GM18502 (cell line): ENCODE measurements around the gene OR3A2.
"Not testable (repeated sequence)": the region's sequence is repeated elsewhere in the genome, so short reads cannot be mapped to it uniquely, and the experiment has no call there.

ENCODE experiments used
- ATAC-seq: cut with Tn5 transposase; IDR thresholded peaks from one replicate; pipeline ENCODE4 v1.9.1; 2021; ENCODE audit warnings: mild to moderate bottlenecking; ENCODE audit not compliant: unreplicated experiment, poor library complexity

Gene OR3A2

DNA sequence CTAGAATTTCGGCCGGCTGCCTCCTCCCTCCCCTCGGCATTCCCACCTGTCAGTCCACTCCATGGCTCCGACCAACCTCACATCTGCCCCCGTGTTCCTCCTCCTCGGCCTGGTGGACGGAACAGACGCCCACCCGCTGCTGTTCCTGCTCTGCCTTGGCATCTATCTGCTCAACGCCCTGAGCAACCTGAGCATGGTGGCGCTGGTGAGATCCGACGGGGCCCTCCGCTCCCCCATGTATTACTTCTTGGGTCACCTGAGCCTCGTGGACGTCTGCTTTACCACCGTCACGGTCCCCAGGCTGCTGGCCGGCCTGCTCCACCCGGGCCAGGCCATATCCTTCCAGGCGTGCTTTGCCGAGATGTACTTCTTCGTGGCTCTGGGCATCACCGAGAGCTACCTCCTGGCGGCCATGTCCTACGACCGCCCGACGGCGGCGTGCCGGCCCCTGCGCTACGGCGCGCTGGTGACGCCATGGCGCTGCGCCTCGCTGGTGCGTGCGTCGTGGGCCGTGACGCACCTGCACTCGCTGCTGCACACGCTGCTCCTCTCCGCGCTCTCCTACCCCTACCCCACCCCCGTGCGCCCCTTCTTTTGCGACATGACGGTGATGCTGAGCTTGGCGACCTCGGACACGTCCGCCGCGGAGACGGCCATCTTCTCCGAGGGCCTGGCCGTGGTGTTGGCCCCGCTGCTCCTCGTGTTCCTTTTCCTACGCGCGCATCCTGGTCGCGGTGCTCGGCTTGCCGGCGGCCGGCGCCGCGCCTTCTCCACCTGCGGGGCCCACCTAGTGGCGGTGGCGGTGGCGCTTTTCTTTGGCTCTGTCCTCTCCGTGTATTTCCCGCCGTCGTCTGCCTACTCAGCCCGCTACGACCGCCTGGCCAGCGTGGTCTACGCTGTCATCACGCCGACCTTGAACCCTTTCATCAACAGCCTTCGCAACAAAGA is at the start of gene OR3A2:
Gene OR3A2 (minus strand): TSS at position 440 of the 948 bp plus-strand sequence.
- no peak for ATAC-seq

DNA sequence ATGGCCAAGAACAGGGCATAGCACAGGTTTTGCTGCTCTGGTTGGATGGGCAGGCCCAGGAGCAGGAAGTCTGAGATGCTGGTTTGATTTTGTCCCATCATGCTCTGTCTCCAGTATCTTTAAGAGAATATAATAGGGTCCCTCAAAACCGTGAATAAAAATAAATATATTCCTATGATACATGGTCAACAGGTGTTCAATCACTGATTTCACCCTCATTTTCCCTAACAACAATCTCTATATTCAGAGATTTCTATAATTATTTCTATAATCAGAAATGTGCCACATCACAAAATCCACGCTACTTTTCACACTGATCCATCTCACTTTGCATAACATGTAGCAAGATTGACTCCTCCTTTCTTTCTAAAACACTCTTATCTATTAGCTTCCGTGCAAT is 47.6 kb upstream of the OR3A2 start, which contains the start of gene OR1E2:
Gene OR1E2 (minus strand): TSS at position 101 of the 400 bp plus-strand sequence. CDS start 0 bp downstream, at position 101.
- ATAC-seq, result no peak

DNA sequence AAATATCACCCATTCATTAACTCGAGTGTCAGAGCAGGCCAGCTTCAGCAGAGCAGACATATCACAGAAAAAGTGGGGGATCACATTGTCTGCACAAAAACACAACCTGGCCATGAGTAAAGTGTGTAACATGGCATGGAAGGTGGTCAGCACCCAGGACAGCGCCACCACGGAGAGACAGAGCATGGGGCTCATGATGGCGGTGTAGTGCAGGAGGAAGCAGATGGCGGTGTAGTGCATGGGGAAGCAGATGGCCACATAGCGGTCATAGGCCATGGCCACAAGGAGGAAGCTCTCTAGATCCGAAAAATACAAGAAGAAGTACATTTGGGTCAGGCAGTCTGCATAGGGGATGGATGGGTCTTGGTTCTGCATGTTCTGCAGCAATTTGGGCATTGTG is 47.1 kb upstream of the OR3A2 start:
- ATAC-seq, result not testable (repeated sequence)

DNA sequence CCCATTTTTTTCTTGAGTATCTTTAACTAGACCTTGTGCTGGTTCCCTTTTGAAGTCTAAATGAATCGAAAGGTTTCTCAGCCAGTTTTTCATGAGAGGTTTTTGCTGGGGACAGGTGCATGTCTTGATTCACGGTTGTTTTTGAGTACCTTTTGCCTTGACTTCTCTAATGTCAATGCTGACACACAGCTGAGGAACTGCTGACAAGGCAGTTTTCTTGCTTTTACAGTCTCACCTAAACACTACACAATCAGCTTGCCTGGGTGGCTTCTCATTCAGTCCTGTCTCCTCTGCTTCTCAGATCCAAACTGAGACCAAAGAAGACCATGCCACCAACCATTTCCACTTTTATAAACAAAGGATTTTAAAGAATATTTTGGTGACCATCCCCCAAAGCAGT is 32.1 kb upstream of the OR3A2 start:
- no peak for ATAC-seq

DNA sequence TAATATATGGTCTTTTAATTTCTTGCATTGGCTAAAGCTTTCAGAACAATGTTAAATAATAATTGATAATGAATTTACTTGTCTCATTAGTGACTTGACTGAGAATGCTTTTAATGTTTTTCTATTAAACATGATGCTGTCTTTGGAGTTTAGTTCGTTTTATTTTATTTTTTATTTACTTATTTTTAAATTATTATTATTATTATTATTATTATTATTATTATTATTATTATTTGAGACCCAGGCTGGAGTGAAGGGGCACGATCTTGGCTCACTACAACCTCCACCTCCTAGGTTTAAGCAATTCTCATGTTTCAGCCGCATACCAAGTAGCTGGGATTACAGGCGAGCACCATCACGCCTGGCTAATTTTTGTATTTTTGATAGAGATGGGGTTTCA is 29.5 kb upstream of the OR3A2 start:
- no peak for ATAC-seq

DNA sequence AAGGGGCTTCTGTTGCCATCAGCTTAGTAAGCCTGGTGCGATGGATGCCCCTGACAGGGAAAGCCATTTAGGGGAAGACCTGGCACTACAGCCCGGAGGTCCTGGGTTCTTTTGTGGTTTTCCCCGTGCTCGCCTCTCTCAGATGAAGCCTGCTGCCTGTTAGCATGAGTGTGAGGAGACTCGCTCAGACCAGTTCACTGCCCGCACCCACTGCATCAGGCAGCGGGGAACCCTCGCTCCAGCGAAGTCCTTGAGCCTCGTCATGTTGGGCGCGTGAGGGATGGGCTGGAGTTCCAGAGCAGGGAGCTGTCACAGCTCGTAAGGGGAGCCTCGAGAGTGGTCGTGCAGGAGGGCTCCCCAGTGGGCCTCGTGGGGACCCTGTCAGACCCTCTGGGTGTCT is 26.1 kb upstream of the OR3A2 start:
- not testable (repeated sequence) for ATAC-seq

DNA sequence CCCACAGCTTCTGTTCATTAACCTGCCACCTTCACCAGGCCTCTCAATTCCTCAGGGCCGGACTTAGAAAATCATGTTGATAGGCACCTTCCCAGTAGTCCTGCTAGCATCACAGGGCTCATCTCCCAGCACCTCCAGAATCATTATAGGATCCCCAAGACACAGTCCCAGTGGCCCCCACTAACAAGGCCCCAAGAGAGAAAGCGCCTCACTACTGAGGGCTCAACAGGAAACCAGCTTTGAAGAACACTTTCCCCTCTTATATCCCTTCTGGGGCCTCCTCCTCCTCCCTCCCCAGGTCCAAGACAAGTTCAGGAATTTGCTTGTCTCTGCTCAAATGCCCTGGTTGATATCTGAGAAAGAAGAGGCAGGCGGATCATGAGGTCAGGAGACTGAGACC is 25.0 kb upstream of the OR3A2 start, which contains the start of gene OR3A3:
Gene OR3A3 (plus strand): TSS at position 301 of the 400 bp plus-strand sequence.
- ATAC-seq, result no peak

DNA sequence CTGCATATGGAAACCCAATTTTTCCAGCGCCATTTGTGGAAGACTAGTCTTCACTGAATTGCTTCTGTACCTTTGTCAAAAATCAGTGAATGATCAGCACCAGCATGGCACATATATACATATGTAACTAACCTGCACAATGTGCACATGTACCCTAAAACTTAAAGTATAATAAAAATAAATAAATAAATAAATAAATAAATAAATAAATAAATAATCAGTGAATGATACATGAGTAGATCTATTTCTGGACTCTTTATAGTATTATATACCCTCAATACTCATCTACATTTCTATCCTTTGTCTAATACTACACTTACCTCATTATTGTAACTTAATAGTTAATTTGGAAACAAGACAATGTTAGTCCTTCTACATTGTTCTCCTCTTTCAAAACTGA is 17.7 kb upstream of the OR3A2 start:
- not testable (repeated sequence) for ATAC-seq

DNA sequence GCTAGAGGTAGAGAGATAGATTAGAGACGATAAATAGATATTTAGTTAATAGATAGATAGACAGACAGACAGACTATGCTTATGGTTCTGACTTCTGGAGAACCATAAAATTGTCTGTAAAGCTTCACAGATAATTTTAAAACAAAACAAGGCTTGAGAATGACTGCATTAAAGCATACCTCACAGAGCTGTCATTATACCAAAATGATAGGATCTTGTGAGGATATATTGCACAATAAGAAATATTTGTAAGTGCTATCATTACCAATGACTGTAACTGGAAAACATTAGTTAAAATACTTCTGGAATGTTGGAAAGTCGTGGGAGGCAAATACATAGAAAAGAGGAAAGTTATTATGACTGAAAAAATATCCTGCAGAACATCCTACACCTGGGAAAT is 15.7 kb upstream of the OR3A2 start:
- no peak for ATAC-seq

DNA sequence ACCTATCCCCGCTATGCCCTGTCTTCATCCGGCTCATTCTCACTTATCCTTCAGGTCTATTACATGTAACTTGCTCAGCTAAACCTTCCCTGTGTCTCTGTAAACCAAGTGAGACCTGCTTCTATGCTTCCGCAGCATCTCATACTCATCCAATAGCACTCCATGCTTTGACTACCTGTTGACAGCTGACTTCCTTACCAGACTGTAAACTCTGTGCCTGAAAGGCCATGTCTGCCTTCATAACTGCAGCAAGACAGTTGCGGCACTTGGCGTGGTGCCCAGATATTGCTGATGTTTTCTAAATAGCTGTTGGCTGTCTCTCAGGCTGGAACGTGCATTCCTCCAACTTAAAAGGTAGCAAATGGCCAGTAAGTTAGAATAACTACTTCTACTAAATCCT is 13.9 kb upstream of the OR3A2 start:
- ATAC-seq, result no peak

DNA sequence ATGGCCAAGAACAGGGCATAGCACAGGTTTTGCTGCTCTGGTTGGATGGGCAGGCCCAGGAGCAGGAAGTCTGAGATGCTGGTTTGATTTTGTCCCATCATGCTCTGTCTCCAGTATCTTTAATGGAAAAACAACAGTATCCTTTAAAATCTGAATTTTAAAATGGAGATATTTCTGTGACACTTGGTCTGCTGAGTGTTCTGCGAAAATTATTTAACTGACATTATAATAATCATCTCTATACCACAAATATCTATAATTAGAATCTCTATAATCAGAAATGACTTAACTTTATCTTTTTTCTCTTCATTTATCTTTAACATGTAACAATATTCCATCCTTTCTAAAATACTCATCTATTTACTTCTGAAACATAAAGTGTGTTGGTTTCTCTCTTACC is 12.2 kb upstream of the OR3A2 start, which contains the start of gene OR1E1:
Gene OR1E1 (minus strand): TSS at position 101 of the 400 bp plus-strand sequence. CDS start 0 bp downstream, at position 101.
- no peak for ATAC-seq

DNA sequence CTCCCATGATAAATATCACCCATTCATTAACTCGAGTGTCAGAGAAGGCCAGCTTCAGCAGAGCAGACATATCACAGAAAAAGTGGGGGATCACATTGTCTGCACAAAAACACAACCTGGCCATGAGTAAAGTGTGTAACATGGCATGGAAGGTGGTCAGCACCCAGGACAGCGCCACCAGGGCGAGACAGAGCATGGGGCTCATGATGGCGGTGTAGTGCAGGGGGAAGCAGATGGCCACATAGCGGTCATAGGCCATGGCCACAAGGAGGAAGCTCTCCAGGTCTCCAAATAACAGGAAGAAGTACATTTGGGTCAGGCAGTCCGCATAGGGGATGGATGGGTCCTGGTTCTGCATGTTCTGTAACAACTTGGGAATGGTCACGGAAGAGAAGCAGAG is 11.7 kb upstream of the OR3A2 start:
- not testable (repeated sequence) for ATAC-seq

DNA sequence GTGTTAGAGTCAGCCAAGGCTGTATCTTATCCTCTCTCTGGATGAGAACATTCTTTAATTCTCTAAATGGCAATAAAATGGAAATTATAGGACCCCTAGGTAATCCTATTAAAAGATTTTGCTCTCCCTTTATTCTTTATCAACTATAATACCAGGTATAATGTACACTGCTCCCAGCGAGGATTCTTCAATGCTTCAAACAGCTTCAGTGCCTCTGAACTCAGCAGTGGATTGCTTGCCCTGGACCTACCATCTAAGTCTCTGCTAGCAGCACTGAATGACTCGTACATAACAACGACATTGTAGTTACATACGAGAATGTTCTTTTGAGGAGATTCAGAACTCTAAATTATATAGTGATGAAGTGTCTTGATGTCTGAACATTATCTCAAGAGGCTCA is 3.7 kb upstream of the OR3A2 start:
- no peak for ATAC-seq

DNA sequence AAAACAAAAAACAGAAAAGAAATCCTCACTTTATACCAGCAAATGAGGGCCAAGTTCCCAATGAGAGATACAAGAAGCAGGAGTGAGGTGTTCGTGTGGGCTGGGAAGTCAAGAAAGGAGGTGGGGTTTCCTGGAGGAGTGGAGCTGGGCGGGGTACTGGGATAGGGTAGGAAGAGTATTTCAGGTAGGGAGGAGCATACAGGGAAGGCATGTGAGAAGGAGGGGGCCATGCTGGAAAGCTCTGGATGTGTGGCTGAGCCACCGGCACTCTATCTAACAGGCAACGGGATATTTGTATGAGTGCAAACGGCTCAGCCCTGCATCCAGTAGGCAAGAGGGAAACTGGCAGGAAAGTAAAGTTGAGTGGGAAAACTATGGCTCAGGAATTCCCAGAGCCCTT is 4.2 kb downstream of the OR3A2 start:
- no peak for ATAC-seq

DNA sequence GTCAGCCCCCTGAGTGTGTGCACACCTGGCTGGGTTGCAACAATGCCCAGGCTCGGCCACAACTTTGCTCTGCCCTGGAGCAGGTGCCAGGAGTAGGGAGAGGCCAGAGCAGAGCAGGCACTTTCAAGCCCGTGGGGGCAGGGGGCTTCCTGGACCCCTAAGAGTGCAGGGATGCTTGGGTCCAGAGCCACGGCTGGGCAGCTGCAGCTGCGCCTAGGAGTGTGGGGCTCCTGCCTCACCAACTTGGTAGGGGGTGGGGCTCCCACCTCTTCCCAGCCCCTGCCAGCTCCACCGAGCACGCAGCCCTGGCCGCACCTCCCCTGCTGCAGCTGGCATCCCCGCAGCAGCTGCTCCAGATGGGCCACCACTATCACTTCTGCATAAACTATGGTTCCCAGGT is 7.8 kb downstream of the OR3A2 start:
- no peak for ATAC-seq

DNA sequence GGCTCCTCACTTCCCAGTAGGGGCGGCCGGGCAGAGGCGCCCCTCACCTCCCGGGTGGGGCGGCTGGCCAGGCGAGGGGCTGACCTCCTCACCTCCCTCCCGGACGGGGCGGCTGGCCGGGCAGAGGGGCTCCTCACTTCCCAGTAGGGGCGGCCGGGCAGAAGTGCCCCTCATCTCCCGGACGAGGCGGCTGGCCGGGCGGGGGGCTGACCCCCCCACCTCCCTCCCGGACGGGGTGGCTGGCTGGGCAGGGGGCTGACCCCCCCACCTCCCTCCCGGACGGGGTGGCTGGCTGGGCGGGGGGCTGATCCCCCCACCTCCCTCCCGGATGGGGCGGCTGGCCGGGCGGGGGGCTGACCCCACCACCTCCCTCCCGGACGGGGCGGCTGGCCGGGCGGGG is 14.9 kb downstream of the OR3A2 start:
- ATAC-seq, result not testable (repeated sequence)

DNA sequence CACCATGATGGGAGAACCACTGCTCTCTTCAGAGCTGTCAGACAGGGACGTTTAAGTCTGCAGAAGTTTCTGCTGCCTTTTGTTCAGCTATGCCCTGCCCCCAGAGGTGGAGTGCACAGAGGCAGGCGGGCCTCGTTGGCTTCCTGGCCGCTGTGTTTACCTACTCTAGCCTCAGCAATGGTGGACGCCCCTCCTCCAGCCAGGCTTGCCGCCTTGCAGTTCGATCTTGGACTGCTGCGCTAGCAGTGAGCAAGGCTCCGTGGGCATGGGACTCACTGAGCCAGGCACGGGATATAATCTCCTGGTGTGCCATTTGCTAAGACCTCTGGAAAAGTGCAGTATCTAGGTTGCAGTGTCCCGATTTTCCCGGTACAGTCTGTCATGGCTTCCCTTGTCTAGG is 43.3 kb downstream of the OR3A2 start:
- not testable (repeated sequence) for ATAC-seq

DNA sequence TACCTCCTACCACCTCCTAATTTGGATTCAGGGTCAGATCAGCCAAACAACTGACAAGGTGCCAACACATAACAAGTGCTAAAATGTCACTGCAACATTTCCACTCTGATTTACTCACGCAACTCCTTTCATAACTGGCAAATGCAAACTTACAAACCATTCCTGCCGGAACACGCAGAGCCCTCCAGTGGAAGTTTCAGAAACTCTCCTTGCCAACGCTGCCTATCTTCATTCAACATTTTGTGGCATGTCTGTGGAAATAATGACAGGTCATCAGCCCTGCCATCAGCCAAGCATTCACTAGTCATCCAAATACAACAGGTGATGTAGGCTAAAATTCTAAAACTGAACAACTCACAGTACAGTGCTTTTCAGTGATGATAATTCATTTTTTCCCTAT is 50.2 kb downstream of the OR3A2 start:
- no peak for ATAC-seq

DNA sequence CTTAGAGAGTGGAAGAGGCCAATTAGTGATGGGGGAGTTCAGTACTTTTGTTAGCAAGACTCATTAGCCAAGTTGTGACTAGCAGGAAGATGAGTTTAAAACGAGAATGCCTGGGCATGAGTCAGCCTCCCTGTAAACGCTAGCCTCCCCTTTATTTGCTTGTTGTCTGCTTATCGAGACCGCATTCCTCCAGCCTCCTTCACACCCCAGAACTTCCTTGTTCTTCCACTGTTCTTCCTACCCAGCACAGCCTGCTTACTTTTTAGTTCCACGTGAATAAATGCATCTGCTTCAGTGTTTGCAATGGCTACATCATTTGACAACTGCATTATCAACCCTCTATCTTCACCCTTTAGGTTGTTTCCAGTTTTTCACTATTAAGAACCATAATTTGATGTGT is 67.8 kb downstream of the OR3A2 start:
- no peak for ATAC-seq

DNA sequence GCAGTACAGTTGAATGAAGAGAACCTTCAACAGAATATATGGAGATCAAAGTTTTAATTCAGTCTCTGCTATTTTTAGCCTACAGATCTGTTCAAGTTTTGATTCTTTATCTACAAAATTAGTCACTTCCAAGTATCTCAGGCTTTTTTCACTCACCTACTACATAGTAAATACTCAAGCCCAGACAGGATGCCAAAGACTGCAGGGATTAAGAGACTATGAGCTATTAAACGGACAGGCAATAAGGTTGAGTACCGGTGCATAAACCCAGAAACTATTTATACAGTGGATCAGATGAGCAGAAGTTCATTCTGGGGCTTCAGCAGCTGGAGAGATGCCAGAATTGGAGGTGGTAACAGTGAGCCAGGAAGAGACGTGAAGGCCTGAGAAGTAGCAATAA is 69.3 kb downstream of the OR3A2 start:
- ATAC-seq, result no peak

DNA sequence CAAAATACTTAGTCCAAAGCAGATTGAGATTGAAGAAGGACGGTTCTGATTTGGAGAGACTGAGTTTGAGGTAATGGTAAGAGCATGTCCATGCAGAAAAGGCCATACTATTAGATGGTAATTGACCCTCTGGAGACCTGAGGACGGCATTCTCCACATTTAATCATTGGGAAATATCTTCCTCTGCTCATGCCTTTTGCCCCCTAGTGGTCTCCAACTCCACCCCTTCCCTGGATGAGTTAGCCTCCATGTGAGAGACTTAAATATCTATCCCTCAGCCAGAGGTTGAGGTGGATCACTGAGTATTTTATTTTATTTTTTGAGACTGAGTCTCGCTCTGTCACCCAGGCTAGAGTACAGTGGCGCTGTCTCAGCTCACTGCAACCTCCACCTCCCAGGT is 77.5 kb downstream of the OR3A2 start:
- no peak for ATAC-seq

DNA sequence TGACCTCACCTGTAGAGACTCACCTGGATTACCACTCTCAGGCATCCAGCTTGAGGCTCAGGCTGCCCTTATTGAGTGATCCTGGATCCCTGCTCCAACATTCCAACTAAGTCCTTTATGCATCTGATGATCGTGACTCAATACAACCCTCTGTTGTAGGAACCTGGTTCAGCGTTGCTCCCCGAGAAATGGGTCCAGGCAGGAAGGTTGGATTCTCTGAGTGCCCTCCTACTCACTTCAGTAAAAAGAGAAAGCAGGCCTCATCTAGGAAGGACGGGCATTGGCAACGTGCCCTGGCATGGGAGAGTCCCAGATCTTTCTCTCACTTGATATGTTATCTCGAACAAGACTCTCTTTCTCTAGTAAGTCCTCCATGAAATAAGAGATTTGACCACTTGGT is 87.8 kb downstream of the OR3A2 start, which contains the start of gene OR3A1:
Gene OR3A1 (minus strand): TSS at position 101 of the 400 bp plus-strand sequence. CDS start 5,778 bp downstream, outside the sequence.
- ATAC-seq, result no peak
